Endothelial cell (in vitro differentiated cells): ENCODE measurements around the gene OPALIN. TPM values are rescaled to one million over a fixed set of nuclear protein-coding genes. Genes with fewer than 3 reads are reported as not detected.

Experiments
- DNase-seq: peaks from one replicate; pipeline ENCODE4 v3.0.0; 2021; ENCODE audit warnings: low spot score
- H3K27ac Mint-ChIP-seq: one replicate; pipeline ENCODE4 v1.8.0; 2021; ENCODE audit warnings: mixed read lengths, inconsistent platforms; ENCODE audit not compliant: unreplicated experiment
- H3K27me3 Mint-ChIP-seq: one replicate; pipeline ENCODE4 v1.8.0; 2021; ENCODE audit warnings: mild to moderate bottlenecking, moderate library complexity, mixed read lengths, inconsistent platforms; ENCODE audit not compliant: unreplicated experiment
- H3K36me3 Mint-ChIP-seq: one replicate; pipeline ENCODE4 v1.8.0; 2021; ENCODE audit warnings: mild to moderate bottlenecking, low read depth, mixed read lengths, inconsistent platforms; ENCODE audit not compliant: unreplicated experiment
- H3K4me1 Mint-ChIP-seq: one replicate; pipeline ENCODE4 v1.8.0; 2021; ENCODE audit warnings: mild to moderate bottlenecking, mixed read lengths, inconsistent platforms; ENCODE audit not compliant: unreplicated experiment
- H3K4me3 Mint-ChIP-seq: one replicate; pipeline ENCODE4 v1.8.0; 2021; ENCODE audit warnings: mild to moderate bottlenecking, mixed read lengths, inconsistent platforms; ENCODE audit not compliant: unreplicated experiment
- H3K9me3 Mint-ChIP-seq: one replicate; pipeline ENCODE4 v1.8.0; 2021; ENCODE audit warnings: mixed read lengths, inconsistent platforms; ENCODE audit not compliant: unreplicated experiment
- total RNA-seq: library from RNA; stranded (reverse); fragmentation: NEBNext Ultra II Directional; extraction: Animal tissue kit (Norgen Biotek cat#: 25700); gene quantifications from one replicate; pipeline ENCODE4 v1.2.1, GENCODE V29; 2021; ENCODE audit not compliant: unreplicated experiment
- TF ChIP-seq, protein P1 (sequence below): fragments of 200-600 bp; sonication (generic); IDR thresholded peaks from one replicate; pipeline ENCODE4 v1.5.0; 2021; ENCODE audit warnings: antibody characterized with exemption; ENCODE audit not compliant: unreplicated experiment

Gene OPALIN
- total RNA-seq, 1 donor from 2014 or later: not detected

DNA sequence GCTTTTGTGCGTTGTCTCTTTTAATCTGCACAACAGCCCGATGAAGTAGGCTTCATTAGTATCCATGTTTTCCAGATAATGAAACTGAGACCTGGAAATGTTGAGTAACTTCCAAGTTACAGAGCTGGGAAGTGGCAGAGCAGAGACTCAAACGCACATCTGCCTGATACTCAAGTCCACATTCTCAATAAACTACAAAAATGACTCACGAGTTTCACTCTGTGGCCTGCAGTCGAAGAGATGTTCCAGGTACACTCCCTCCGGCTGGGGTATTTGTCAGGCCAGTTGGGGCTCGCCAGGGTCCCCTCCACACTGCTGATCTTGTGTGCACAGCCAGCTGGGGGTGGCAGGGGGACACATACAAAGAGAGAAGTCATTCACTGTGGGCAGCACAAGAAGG is 17.7 kb upstream of the OPALIN start:
- H3K27me3 Mint-ChIP-seq: peaks cover 15% of the 10 kb centered on the region

DNA sequence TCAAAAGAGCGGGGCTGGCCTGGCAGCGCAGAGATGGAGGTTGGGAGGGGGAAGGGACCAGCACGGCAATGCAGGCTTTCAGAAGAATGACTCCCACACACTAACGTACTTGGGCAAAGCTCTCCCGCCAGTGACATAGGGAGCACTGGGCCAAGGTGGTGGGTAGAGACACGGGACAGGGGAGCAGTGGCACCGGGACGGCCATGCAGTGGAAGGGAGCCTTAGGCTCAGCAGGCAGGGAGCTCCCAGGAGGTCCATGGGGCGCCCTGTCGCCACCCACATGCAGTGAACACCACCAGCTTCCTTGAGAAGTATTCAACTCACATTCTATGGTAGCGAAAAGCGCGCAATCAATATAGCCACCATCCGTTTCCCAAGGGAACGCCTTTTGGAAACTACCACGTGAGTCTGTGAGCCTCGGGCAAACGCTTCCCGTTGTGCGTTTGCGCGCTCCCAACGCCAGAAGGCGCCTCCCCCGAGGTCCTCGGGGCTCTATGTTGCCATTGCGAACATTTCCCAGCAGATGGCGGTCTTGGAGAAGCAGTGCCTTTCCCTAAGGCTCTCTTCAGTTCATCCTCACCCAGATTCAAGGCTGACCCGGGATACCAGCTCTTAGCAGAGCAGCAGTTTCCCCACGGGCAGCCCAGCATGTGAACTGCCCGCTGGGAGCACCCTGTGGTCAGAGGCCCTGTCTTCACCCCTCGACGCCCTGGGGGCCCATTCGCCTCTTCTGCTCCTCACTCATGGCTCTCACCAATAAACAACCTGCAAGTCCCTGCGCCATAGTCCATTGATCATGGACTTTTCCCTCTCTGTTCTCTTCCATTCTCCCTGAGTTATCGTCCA is 16.4 kb upstream of the OPALIN start:
- Mint-ChIP-seq H3K4me1 (peaks cover 3% of the 10 kb centered on the region), H3K4me3 (peak overlapping the region; percentile 71), H3K36me3 (no peaks in the 10 kb centered on the region), H3K9me3 (no peaks in the 10 kb centered on the region), H3K27me3 (peaks cover 12% of the 10 kb centered on the region), H3K27ac (no peak overlapping the region)
- TF ChIP-seq, protein P1, sequence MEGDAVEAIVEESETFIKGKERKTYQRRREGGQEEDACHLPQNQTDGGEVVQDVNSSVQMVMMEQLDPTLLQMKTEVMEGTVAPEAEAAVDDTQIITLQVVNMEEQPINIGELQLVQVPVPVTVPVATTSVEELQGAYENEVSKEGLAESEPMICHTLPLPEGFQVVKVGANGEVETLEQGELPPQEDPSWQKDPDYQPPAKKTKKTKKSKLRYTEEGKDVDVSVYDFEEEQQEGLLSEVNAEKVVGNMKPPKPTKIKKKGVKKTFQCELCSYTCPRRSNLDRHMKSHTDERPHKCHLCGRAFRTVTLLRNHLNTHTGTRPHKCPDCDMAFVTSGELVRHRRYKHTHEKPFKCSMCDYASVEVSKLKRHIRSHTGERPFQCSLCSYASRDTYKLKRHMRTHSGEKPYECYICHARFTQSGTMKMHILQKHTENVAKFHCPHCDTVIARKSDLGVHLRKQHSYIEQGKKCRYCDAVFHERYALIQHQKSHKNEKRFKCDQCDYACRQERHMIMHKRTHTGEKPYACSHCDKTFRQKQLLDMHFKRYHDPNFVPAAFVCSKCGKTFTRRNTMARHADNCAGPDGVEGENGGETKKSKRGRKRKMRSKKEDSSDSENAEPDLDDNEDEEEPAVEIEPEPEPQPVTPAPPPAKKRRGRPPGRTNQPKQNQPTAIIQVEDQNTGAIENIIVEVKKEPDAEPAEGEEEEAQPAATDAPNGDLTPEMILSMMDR: peak; percentile 82
- DNase-seq: peak; percentile 93

More for the DNA sequence above, 17.7 kb upstream of the OPALIN start:
- peaks cover 3% of the 10 kb centered on the region for H3K36me3 Mint-ChIP-seq
- no peaks in the 10 kb centered on the region for H3K9me3 Mint-ChIP-seq
- H3K27ac Mint-ChIP-seq: no peak overlapping the region
- no peak overlapping the region for H3K4me3 Mint-ChIP-seq
- TF ChIP-seq, protein P1: no peak
- peaks cover 3% of the 10 kb centered on the region for H3K4me1 Mint-ChIP-seq
- no peak for DNase-seq

DNA sequence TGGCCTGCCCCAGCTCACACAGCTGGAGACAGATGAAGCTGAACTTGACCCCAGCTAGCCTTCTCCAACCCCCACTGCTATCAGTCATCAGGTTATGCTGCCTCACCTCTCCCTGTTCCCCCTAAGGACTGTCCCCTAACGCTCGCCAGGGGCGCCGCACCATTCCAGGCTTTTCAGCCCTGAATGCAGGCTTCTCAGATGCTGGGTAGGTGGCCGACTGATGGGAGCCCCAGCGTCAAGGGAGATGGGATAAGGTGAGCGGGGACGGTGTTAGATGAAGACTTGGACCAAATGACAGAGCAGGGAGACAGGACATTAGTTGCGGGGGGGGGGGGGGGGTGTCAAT is 15.8 kb upstream of the OPALIN start:
- H3K9me3 Mint-ChIP-seq: no peaks in the 10 kb centered on the region
- TF ChIP-seq, protein P1: no peak
- H3K4me3 Mint-ChIP-seq: peak overlapping the region; percentile 71
- peaks cover 3% of the 10 kb centered on the region for H3K4me1 Mint-ChIP-seq
- H3K36me3 Mint-ChIP-seq: no peaks in the 10 kb centered on the region
- DNase-seq: peak; percentile 22
- no peak overlapping the region for H3K27ac Mint-ChIP-seq
- peaks cover 12% of the 10 kb centered on the region for H3K27me3 Mint-ChIP-seq

GRCh38 chr10:96374004-96374403 is 15.2 kb upstream of the OPALIN start:
- Mint-ChIP-seq H3K27ac (no peak overlapping the region), H3K4me1 (peaks cover 3% of the 10 kb centered on the region), H3K4me3 (peak overlapping the region; percentile 53), H3K36me3 (no peaks in the 10 kb centered on the region), H3K27me3 (peaks cover 12% of the 10 kb centered on the region), H3K9me3 (no peaks in the 10 kb centered on the region)
- TF ChIP-seq, protein P1: no peak
- no peak for DNase-seq

- H3K4me1 Mint-ChIP-seq: peaks cover 3% of the 10 kb centered on the region
- TF ChIP-seq, protein P1: no peak
- DNase-seq: no peak
- H3K9me3 Mint-ChIP-seq: no peaks in the 10 kb centered on the region
- no peaks in the 10 kb centered on the region for H3K36me3 Mint-ChIP-seq
- no peak overlapping the region for H3K4me3 Mint-ChIP-seq
- H3K27me3 Mint-ChIP-seq: peaks cover 11% of the 10 kb centered on the region
- no peak overlapping the region for H3K27ac Mint-ChIP-seq
Observed at GRCh38 chr10:96371356-96371755, 12.6 kb upstream of the OPALIN start.
